ENCODE results near the gene CLCN7.
"Not testable (repeated sequence)": the region's sequence is repeated elsewhere in the genome, so short reads cannot be mapped to it uniquely, and the experiment has no call there.

Gene CLCN7

DNA sequence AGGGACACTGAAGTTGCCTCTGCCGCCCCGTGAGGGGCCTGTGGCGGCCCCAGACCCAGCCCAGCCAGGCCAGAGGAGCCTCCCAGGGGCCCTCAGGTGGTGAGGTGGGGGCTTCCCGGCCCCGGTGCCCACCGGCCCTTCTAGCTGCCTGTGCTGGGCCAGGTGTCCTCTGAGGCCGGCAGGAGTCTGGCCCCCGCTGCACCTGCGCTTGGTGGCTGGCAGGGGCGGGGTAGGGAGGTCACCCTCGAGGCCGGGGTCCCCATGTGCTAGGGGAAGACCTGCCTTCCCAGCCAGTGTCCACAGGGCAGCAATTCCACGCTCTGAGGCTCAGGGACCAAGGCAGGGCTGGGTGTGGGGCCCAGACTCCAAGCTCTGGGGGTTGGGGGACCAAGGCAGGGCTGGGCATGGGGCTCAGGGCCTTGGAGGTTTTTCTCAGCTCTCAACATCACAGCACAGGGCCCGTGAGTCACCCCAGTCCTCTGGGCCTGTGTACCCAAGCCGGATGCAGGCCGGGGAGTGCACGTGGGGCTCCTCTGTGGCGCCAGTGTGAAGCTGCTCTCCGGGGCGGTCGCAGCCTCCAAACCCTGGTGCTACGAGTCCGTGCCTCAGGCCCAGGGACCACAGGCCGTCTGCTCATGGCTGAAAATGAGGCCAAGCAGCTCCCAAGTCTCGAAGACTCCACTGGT, 29.2 kb downstream of the CLCN7 start:
- no peak for DNase-seq (ENCODE audit: low spot score)

DNA sequence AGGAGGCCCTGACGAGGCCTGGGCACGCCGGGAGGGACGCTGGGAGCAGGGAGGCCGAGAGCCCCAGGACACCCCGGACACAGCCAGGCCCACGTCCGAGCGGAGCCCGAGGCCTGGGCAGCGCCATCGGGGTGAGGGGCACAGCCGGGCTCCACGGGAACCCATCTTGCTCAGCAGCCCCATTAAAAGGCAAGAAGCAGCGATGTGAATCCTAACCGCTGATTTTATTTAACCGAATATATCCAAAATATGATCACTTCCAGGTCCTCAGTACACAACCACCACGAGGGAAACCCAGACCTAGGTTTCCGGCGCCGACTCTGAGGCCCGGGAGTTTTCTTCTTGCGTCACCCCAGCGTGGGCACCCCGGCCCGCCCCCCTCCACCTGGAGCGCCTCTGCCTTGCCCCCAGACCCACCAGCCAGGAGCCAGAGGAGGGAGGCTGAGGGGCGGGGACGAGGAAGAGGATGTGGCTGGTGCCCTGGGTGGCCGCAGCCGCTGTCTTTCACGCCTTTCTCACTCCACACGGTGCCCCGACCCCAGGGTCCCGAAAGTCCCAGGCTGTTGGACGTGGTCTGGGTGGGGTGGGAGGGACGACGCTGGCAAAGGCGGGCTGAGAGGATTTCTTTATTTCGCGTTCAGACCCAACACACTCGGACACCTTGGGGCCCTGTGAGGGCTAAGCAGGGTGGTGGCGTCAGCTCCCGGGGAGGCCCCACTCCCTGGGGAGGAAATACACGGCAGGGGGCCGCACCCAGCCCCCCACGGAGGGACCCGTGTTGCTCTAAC, 29.9 kb downstream of the CLCN7 start:
- peak; percentile 39 for DNase-seq (ENCODE audit: low spot score)

DNA sequence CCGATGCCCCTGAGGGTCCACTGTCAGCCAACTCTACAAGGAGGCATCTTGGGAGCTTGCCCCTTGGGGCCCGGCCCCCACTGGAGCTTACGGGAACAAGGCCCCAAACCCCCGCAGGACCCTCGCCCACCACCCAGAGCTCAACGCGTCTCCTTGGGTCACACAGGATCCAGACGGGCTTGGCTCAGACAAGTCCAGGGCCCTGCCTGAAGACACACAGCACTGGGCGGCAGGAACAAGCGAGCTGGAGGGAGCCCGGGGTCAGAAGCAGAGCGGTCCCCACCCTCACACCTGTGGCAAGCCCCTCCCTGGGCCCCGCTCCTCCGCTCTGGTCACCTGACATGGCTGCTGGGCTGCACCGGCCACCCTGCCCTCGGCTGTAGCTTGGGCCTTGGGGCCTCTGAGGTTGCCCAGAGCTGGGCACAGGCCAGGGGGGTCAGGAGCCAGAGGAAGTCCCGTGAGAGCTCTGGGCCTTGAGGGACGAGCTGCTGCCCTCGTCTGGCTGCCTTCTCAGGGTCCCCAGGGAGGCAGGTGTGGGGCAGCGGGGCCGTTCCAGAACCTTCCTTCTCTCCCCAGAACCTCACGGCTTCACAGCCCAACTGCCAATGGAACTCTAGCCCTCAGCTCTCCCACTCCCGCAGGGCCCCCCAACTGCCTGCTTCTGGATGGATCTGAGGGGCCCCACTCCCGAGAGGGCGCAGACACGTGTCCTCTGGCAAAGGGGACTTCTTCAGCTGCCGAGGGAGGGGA, 30.7 kb downstream of the CLCN7 start, which contains the start of gene CCDC154:
Gene CCDC154, minus strand, starts transcription at position 577 of the 750 bp plus-strand sequence. Its CDS starts 234 bp downstream, at position 343.
- no peak for DNase-seq (ENCODE audit: low spot score)

DNA sequence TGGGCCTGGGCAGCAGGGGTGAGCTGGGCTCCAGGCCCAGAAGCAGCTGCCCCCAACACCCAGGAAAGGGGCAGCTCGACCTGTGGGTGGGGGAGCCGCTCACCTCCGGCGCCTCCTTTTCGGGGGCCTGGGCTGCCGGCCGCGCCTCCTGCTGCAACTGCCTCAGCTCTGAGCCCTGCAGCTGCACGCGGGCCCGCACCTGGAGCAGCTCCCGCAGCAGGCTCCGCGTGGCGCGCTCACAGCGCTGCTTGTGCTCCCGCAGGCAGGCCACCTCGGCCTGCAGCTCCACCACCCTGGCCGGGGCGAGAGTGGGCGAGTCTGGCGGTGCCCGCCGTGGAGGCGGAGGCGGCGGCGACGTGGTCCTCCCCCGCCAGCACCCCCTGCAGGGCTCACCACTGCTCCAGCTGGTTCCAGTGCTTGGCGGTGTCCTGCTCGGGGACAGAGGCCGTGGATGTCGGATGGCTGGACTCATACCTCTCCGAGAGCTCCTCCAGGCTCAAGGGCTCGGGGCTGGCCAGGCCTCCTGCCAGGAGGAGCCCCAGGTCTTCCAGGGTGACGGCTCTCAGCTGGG, 31.3 kb downstream of the CLCN7 start:
- no peak for DNase-seq (ENCODE audit: low spot score)

DNA sequence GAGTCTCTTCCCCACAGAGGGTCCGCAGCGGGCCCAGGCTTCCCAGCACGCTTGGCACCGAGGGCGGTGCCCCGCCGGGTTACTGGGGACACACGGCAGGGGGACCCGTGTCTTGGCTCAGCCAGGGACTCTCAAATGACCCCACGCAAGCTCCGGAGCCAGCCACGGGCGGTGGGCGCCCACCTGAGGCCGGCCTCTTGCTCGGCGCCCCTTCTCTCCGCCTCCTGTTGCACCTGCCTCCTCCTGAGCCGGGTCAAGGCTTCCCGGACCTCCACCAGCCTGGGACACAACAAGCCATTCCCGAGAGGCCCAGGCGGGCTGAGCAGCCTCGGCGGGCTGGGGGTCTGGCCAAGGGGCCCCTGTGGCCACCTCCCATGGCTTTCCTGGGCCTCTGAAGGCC, 32.1 kb downstream of the CLCN7 start:
- DNase-seq (ENCODE audit: low spot score): no peak

DNA sequence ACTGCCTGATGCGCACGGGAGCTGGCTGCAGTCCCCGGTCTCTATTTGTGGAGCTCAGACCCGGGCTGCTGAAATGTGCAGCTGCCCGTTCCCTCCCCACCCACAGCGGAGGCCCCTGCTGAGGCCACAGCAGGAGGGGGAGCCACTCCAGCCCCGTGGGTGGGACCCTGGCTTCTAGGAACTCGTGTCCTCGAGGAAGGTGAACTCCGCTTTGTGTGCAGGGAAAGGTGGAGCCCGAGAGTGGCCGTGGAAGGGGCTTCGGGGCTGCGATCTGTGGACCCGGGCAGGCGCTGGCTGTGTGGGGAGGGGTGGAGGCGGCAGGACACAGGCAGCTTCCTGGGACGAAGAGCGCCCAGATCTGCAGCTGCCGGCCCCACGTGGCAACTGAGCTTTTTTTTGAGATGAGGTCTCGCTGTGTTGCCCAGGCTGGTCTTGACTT, 33.4 kb downstream of the CLCN7 start:
- DNase-seq (ENCODE audit: low spot score): no peak

DNA sequence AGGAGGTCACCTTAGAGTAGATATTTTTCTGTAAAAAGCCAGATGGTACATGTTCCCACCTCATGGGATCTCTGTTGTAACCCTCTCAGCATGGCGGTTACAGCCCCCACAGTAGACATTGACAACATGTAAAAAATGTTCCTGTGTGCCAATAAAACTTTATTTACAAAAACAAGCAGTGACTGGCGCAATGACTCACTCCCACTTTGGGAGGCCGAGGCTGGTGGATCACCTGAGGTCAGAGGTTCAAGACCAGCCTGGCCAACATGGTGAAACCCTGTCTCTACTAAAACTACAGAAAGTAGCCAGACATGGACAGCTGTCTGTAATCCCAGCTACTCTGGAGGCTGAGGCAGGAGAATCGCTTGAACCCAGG, 35.1 kb downstream of the CLCN7 start:
- not testable (repeated sequence) for DNase-seq (ENCODE audit: low spot score)

DNA sequence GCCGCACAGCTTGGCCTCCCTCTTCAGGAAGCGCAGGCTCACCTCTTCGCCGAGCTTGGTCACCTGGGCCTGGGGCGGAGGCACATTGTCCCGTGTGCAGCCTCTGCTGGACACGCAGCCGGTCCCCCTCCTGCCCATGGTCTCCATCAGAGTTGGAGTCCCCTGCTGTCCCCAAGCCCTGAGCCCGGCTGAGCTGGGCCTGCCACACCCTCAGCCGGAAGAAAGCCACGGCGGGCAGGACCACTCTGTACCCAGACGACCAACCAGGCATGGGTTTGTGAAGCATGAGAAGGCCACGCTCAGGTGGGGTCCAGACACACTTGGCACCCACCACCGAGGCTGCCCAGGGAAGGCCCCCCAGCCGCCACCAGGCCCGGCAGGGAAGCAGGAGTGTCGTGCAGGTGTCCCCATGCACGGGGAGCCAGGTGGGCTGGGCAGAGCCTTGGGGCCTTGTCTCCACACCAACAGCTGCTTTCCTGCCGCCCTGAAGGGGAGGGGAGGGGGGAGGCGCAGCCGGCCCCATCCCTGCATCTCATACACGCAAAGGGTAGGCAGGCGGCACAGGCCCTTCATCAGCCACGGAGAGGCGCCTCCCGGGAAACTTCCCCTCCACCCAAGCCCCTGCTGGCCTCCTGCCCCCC, 35.6 kb downstream of the CLCN7 start:
- DNase-seq (ENCODE audit: low spot score): no peak

DNA sequence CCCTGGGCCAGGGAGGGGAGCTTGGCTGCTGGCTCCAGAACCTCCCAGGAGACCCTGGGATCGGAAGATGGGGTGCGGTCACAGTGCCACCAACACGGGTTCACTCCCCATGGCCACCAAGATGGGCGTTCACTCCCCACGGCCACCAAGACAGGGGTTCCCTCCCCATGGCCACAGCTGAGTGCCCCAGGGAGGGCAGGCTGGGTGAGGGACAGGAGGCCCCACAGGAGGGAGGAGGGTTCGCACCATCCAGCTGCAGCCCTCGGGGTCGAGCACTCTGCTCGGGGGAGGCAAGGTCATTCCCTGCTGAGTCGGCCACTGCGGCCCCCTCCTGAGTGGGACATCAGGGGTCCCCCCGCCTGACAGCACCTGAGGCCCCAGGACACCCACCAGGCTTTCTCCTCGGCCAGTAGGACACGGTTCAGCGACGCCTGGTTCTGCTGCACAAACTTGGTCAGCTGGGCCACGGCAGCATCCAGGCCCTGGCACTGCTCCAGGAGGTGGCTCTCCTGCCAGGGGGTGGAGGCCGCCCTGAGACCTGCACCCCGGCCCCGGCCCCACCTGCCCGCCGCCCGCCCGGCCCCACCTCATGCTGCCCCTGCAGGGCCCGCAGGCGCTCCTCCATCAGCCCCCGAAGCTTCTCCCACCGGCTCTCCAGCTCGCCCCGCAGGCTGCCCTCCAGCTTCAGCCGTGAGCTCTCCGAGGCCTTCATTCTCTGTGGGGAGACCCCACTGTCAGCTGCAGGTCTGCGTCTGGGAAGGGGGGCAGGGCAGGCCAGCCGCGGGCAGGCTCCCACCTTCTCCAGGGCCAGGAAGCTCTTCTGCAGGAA, 36.4 kb downstream of the CLCN7 start:
- DNase-seq (ENCODE audit: low spot score): no peak

DNA sequence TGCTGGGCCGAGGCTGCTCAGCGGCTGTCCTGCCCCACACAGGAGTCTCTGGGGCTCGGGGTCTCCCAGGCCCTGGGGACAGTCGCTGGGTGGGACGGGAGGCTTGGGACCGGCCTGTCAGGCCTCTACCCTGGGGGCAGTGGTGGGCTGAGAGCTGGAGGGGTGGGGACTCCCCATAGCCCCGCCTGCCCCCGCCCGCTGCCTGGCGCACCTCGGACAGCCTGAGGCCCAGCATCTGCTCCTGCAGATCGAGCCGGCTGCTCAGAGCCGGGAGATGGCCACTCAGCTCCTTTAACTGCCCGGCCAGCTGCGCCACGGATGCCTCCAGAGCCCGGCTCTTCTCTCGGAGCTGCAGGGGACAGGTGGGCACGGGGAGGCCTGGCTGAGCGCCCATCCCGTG, 37.2 kb downstream of the CLCN7 start:
- no peak for DNase-seq (ENCODE audit: low spot score)

DNA sequence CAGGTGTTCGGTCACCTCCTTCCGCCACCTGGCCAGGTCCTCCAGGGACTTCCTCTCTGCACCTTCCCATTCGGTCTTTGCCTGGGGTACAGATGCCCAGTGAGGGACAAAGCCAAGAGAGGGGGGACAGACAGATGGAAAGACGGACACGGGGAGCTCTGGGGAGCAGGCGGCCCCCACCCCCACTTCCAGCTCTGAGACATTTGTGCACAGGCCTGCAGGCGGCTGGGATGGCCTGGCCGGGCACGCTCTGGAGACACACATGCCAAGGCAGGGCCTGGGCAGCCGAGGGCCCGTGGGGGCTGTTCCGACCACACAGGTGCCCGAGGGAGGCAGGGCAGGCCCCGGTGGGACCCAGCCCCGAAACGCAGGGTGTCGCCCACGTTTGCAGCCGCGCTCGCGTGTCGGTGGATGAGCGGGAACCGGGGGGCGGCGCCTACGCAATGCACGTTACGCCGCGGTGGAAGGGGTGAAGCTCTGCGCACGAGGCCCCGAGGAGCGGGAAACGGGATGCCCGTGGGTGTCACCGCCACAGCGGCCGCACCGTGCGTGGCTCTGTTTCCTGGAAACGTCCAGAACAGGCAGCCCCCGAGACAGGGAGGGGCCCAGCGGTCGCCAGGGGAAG, 38.0 kb downstream of the CLCN7 start:
- no peak for DNase-seq (ENCODE audit: low spot score)

DNA sequence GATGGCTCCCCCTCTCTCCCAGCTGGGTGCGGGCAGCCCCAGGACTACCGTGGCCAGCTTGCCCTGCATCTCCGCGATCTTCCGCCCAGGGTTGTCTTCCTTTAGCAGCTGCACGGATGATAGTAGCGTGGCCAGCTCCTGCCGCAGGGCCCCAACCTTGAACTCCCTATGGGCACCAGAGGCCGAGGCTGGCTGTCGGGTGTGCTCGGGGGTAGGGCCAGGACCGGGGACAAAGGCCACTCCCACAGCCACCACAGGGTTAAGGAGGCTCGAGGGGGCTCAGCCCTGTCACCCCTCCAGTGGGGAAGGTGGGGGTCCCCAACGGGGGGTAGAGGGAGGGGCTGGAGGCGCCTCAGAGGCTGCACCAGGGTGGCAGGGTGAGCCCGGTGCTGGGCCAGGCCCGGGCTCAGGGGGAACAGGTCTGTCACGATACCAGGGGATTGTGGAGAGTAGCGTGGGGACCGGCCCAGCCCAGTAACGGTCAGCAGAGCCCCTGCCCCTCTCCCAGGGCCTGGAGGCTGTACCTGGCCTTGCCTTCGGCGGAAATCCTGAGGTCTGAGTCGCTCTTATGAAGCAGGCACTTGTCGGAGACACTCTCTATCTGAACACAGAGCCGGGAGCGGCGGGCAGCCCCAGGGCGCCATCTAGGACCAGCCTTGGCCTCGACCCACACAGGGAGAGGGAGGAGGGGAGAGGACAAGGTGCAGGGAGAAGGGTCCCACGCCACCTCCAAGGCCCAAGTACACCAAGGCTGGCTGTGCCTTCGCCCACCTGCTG, 38.7 kb downstream of the CLCN7 start:
- no peak for DNase-seq (ENCODE audit: low spot score)

DNA sequence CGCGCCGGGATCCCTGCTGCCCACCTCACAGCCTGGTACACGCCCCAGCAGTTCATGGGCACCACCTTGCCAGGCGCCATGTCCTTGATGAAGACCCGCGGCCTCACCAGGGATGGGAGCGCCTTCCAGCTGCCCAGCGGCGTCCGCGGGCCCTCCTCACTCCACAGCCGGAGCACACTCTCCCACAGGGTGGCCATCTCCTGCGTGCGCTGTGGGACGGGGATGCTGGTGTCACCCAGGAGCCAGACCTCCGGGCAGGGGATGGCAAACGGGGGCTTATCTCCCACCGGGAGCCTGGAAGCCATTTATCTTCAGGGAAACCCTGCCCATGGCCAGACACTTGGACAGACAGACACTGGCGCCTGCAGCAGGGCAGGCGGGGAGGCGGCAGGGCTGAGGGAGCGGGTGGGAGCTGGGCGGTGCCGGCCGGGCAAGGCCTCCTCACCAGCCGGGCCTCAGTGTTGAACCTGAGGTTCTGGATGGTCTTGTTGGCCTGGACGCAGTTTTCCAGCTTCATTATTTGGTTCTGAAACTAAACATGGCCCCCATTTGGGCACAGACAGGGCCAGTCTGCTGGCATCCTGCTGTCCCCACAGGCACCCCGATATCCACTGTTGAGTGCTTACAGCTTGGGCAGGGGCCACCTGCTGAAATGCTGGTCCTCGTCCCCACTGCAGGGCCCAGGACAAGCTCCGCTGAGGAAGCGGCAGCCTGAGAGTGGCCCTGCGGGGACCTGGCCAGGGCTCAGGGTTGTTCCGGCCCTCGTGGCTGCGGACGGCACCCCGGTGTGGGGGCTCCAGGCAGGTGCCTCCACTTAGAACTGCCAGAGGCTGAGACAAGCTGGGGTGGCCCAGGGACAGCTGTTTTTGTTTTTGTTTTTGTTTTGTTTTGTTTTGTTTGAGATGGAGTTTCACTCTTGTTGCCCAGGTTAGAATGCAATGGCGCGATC, 39.9 kb downstream of the CLCN7 start:
- no peak for DNase-seq (ENCODE audit: low spot score)

DNA sequence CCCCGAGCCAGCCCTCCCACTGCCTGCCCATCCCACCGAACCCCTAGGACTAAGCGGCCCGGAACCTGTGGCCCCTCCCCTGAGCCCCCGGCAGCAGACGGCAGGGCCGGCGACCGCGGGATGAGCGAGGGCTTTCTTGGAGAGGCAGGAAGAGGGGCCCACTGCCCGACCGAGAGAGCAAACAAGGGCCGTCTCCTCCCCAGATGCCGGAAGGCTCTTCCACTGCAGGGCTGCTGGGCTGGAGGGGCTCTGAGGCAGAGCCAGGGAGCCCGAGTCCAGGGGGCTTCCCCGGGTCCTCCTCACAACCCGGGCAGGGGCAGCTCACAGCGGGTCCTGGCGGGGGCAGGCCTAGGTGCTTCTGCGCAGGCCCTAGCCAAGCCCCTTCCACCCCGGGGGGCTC, 41.1 kb downstream of the CLCN7 start:
- DNase-seq (ENCODE audit: low spot score): no peak

DNA sequence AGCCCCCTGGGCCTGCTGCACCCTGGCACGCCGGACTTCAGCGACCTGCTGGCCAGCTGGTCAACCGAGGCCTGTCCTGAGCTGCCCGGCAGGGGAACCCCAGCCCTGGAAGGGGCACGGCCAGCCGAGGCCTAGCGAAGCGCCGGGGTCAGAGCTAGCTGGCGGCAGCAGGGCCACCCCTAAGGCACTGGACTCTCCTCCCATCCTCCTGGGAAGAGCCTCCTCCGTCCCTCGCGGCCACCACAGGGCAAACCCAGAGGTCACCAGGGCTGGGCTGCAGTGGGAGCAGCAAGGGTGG, 41.6 kb downstream of the CLCN7 start:
- DNase-seq (ENCODE audit: low spot score): no peak

DNA sequence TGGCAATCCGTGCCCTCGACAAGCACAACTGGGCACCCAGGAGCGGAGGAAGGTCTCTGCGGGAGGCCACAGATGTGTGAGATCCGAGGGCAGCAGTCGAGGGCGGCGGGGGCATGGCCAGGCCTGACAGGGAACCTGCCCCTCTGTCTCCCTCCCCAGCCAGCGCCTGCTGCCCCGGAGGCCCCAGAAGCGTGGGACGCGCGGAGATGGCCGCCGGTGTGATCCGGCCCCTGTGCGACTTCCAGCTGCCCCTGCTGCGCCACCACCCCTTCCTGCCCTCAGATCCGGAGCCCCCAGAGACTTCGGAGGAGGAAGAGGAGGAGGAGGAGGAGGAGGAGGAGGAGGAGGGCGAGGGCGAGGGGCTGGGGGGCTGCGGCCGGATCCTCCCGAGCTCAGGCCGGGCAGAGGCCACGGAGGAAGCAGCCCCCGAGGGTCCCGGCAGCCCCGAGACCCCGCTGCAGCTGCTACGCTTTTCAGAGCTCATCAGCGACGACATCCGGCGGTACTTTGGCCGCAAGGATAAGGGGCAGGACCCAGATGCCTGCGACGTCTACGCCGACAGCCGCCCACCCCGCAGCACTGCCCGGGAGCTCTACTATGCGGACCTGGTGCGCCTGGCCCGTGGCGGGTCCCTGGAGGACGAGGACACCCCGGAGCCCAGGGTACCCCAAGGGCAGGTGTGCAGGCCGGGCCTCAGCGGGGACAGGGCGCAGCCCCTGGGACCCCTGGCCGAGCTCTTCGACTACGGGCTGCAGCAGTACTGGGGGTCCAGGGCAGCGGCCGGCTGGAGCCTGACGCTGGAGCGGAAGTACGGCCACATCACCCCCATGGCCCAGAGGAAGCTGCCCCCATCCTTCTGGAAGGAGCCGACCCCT, 42.2 kb downstream of the CLCN7 start:
- no peak for DNase-seq (ENCODE audit: low spot score)

DNA sequence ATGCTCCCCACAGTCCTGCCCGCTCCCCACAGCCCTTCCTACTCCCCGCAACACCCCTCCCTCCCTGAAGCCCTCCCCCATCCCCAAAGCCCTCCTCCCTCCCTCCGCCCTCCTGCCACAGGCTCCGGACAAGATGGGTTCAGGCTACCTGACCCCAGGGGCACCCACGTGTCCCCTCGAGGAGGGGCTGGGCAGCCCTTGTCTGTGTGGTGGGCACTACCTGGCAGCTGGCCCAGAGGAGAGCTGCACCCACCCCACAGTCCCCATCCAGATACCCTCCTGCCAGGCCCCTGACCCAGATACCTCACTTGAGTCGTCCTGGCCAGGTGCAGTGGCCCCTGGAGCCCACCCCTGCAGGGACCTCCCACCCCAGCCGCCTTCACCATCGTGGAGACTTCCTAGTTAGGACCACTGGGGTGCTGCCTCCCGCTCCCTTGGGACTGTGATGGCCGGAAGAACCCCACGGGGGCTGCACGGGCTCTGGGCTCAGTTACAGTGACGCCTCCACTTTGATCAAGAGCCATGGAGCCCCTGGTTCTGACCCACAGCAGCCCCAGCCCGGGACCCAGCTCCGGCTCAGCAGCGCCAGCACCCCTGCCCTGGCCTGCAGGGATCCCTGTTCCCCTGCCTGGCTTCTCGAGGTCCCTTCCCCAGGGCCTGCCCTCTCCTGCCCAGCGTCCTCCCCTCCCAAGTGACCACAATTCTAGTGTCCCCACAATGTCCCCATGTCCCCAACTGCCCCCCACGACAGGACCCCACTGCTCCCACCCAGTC, 43.1 kb downstream of the CLCN7 start:
- no peak for DNase-seq (ENCODE audit: low spot score)
